GM21515 (cell line): ENCODE measurements around the gene NRP1.

Source experiments
- ATAC-seq: cut with Tn5 transposase; IDR thresholded peaks from one replicate; pipeline ENCODE4 v1.9.1; 2021; ENCODE audit not compliant: unreplicated experiment

The NRP1 gene

DNA sequence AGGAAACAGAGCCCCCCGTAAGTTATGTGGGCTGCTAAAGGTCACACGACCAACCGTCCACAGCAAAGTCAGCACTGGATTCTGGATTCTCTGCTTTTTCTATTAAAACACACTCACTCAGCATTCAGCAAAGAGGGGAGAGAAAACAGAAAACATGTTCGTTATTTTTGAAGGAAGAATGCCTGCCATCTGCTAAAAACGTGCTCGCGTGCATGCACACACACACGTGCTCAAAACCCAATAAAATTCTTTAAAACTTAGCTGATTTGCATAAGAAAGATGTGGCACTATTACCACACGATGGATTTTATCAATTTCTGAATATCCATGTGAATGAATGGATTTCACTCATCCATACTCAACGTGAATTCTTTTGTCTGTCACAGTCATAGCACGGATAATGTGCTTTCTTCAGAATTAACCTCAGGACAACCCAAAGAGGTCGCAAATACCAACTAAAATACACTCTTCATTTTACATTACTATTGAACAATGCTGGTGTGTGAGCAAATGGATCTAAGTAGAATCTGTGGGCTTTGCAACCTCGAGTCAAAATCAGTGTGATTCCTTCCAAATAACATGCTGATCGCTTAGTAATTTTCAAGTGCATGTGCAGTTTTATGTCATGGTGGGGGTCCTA lies 40.8 kb downstream of the NRP1 start:
- ATAC-seq: no peak

- ATAC-seq: no peak
These were observed 41.4 kb downstream of the NRP1 start for GRCh38 chr10:33293076-33293475.

- no peak for ATAC-seq
These were observed 43.3 kb downstream of the NRP1 start for GRCh38 chr10:33291053-33291592.

DNA sequence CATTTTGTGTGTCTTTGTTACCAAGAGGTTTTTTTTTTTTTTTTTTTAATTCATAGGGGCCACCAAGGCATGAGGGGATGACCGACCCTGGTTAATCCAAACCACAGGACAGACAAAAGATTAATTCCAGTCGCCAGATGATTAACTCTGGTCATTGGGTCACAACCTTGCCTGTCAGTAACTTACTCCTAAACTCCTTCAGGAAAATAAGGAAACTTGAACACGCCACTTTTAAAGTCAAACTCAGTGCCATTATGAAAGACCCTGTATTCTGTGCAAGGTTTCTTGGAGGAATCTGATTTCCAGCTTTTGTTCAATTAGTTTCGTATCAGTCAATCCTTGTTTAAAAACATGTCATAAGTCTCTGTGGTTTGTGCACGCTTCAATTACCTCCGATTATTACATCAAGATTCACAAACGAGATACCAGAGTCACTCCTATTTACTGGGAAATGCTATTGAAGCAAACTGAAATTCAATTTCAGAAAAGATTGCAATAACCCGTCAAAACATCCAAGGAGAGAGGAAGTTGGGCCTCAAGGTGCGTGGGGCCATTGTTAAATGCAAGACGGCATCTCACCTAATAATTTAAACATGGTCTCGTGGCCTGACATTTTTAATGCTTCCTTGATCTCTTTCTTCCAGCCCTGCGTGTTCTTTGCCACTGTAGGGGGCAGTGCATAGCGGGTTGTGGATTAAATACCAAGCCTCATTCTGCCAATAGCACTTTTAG lies 44.0 kb downstream of the NRP1 start:
- ATAC-seq: no peak

- no peak for ATAC-seq
These were observed 44.7 kb downstream of the NRP1 start for GRCh38 chr10:33289776-33290175.

GRCh38 chr10:33288127-33288526 lies 46.3 kb downstream of the NRP1 start:
- no peak for ATAC-seq

DNA sequence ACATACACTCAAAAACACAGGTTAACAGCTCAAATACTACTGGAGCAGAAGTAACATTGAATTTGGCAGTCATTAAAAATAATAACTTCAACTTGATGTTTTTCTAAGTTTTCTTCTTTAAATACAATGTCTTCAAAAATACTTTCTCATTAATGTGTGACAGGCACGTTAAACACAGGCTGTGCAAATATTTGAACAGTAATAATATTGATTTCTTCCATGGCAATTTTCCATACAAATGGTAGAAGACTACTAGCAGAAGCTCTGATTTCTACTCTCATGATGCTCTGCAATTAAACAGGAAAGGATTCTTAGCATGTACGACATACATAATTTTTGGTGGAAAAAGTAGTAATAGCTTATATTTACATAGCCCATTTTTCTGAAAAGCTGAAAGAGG lies 47.4 kb downstream of the NRP1 start:
- no peak for ATAC-seq

- no peak for ATAC-seq
These were observed 48.1 kb downstream of the NRP1 start for GRCh38 chr10:33286157-33286934.

- no peak for ATAC-seq
These were observed 49.5 kb downstream of the NRP1 start for GRCh38 chr10:33284945-33285344.

DNA sequence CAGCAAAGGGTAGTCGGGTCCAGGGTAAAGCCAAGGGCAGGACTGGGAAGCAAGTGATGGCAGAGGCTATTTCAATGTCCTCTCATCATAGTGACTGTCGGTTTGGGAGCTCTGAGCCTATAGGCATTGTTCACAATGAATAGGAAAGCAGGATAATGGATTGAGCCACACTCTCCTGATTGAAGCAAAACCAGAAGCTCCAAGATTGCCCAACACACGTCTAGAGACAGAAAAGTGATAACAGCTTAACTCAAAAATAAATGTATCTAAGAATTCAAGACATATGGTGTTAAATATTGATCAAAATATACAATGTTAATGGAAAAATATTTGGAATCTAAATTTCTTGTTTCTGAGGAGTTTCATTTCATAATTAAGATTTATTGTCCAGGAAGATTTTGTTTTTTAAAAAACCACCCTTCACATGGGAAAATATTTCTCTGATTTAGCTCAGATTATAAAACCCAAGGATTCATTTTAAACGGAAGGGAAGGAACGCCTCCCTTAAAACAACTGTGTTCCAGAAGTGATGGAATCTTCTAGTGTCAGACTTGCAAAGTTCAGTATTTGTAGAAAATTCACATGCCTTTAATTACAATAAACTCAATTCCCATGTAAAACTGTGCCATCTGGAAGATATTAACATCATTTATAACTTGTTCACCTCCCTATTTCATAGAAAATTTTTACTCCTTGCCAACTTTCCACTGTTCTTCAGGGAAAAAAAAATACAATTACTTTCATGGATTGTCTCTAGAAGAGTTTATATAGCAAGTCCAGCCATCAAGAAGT lies 54.5 kb downstream of the NRP1 start:
- no peak for ATAC-seq

DNA sequence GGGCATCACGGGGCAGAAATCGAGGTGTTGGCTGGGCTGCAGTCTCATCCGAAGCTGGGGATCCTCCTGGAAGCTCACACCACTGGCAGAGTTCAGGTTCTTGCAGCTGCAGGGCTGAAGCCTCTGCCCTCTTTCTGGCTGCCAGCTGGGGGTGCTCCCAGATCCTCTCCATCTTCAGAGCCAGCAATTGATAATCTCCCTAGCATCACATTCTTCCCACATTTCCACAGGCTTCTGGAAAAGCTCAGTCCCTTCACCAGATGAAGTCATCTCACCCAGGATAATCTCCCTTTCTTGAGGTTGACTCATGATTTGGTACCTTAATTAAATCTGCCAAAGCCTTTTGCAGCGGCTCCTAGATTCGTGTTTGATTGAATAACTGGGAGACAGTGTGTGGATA lies 55.2 kb downstream of the NRP1 start:
- ATAC-seq: no peak

DNA sequence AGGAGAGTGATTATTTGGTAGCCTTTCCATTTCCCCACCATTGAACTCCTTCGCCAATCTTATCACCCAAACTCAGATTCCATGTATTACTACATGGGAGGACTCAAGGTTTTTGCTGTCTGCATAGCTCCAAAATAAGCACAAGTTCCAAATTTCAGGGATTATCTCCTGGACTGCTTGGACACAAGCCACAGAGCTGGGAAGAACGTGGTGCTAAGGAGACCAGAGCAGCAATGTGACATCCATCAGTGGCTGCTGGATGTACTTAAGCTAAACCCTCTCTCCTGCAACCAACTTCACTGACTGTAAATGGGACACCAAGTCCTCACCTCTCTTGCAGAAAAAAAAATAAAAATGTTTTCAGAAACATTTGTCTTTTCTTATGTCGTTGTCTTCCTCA lies 56.3 kb downstream of the NRP1 start:
- ATAC-seq: no peak

DNA sequence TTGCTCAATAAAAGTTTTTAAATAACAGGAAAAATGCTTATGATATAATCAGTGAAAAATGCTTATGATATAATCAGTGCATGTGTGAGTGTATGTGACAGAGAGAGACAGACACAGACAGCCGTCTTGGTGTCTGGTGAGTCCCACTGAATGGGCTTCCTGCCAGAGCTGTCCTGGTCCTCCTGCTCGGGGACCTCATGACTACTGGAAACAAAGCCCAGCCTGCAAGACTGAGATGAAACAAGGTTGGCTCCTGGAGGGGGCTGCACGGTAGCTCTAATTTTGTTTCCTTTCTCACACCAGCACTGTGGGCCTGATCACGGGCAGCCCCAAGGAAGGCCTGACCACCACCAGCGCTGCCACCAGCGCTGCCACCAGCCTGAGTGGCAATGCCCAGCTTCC lies 57.3 kb downstream of the NRP1 start:
- ATAC-seq: no peak

GRCh38 chr10:33276282-33276923 lies 58.1 kb downstream of the NRP1 start:
- ATAC-seq: no peak

DNA sequence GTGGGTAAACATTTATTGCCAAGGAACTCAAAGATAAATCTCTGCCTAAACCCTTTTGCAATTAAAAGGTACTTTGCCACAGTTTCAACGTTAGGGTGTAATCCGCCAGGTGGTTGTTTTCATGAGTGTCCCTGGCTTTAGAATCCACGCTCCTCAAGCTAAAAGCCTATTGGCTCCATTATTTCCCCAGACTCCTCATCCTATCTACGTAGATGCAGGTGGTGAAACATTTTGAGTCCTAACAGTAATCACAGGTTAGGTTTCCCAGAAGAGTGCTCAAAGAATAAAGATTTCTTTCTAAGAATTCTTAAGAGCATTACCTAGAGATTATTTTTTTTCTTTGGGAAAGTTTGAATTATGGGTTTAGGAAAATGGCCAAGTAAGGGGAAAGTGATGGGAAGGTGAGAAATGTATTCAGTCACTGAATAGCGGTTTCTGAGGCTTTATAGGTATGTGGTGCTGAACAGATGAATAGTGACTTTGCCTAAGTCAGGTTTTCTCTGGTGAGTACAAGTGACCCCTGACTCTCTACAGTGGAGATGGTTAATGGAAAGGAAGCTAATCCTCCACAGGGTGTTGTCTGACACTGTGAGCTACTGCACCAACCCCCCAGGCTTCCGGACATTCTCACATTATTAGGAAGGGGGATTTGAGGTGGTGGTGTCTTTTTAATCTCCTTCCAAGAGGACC lies 60.2 kb downstream of the NRP1 start:
- no peak for ATAC-seq

GRCh38 chr10:33273295-33274002 lies 61.0 kb downstream of the NRP1 start:
- no peak for ATAC-seq

DNA sequence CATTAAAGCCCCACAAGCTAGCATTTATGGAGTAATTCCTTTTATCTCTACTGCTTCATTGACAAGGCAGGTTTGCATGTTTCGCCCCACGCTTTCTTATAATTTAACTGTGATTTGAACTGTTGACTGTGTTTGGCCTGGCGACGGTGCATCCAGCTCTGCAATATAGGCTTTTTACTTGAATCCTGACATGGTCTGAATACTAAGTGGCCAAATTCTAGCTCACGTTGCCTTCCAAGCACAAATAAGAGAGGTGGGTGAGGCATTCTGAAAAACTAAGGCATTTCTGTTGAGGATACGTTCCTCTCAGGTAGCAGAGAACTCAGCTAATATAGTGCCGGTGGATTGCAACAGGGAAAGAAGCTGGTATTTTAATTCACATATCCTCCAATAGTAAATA lies 61.8 kb downstream of the NRP1 start:
- no peak for ATAC-seq

GRCh38 chr10:33271969-33272583 lies 62.4 kb downstream of the NRP1 start:
- no peak for ATAC-seq

- no peak for ATAC-seq
These were observed 63.5 kb downstream of the NRP1 start for GRCh38 chr10:33270971-33271370.
